Upper lobe of left lung (tissue), 6 donors: Measurements from ENCODE around the gene UST. TPM values are rescaled to one million over a fixed set of nuclear protein-coding genes. Genes with fewer than 3 reads are reported as not detected.

Experiments
- ATAC-seq, 2 donors: fragments of 200-7000 bp; cut with Tn5 transposase; one replicate each; pipeline ENCODE4 v1.9.1; 2022; ENCODE audit warnings: mild to moderate bottlenecking in 2 of 2, moderate library complexity in 2 of 2; ENCODE audit not compliant: low FRiP score in 2 of 2
- DNase-seq, 2 donors: peaks; one replicate each; pipeline ENCODE4 v3.0.0-alpha.2; 2019 to 2020
- H3K27ac ChIP-seq, 4 donors: fragments of 200-600 bp; sonication (generic); one replicate each; pipeline ENCODE4 v1.5.1; 2016 to 2019
- H3K27me3 ChIP-seq, 4 donors: fragments of 200-600 bp; sonication (generic); one replicate each; pipeline ENCODE4 v1.5.1; 2017 to 2019
- H3K36me3 ChIP-seq, 4 donors: fragments of 200-600 bp; sonication (generic); one replicate each; pipeline ENCODE4 v1.5.1; 2016 to 2019
- H3K4me1 ChIP-seq, 4 donors: fragments of 200-600 bp; sonication (generic); one replicate each; pipeline ENCODE4 v1.5.1; 2018 to 2019
- H3K4me3 ChIP-seq, 4 donors: fragments of 200-600 bp; sonication (generic); one replicate each; pipeline ENCODE4 v1.5.1; 2017 to 2019; ENCODE audit warnings: mild to moderate bottlenecking in 2 of 4, moderate library complexity in 1 of 4
- H3K9me3 ChIP-seq, 4 donors: fragments of 200-600 bp; sonication (generic); one replicate each; pipeline ENCODE4 v1.5.1; 2018 to 2019
- EP300 ChIP-seq, 4 donors: sonication (generic); formaldehyde crosslinking; IDR thresholded peaks; one replicate each; pipeline ENCODE4 v1.5.1; 2017; ENCODE audit warnings: antibody characterized with exemption in 4 of 4, control low read depth in 2 of 4
- POLR2A ChIP-seq, 4 donors: fragments of 450-650 bp; IDR thresholded peaks; one replicate each; pipeline ENCODE4 v1.5.1; 2016 to 2017; ENCODE audit warnings: antibody characterized with exemption in 4 of 4, mild to moderate bottlenecking in 2 of 4
- POLR2AphosphoS5 ChIP-seq, 2 donors: sonication (generic); formaldehyde crosslinking; IDR thresholded peaks; one replicate each; pipeline ENCODE4 v1.5.1; 2017; ENCODE audit warnings: antibody characterized with exemption in 2 of 2
- WGBS, 2 donors: methylation state at CpG; one replicate each; pipeline ENCODE4 v1.1.5; 2017 to 2018; 5-methylcytosine and 5-hydroxymethylcytosine counted together
- total RNA-seq, 6 donors: library from RNA; depleted of rRNA in 4 of 6; stranded (reverse); fragments of >200 nt in 4 of 6; gene quantifications; one replicate each; pipeline versions ENCODE4 v1.1.0 to v1.2.1, GENCODE V29; 2016 to 2021
- TF ChIP-seq, protein P1 (sequence below), 6 experiments: fragments of 450-650 bp in 4 of 6; fragments of 200-600 bp in 2 of 6; sonication (generic) in 2 of 6; IDR thresholded peaks; one replicate each; pipeline ENCODE4 v1.5.1; 2016 to 2019; ENCODE audit warnings: antibody characterized with exemption in 6 of 6
- donor health status: DM: no; HTN: no; CAD: no; lungs with moderate emphysema.
- donor health status: DM: no; HTN: yes; CAD: no; lungs with severe emphysema.

Gene UST
- total RNA-seq, 6 donors from 2014 or later = 10.2 to 21.6 (median 14.2) TPM

DNA sequence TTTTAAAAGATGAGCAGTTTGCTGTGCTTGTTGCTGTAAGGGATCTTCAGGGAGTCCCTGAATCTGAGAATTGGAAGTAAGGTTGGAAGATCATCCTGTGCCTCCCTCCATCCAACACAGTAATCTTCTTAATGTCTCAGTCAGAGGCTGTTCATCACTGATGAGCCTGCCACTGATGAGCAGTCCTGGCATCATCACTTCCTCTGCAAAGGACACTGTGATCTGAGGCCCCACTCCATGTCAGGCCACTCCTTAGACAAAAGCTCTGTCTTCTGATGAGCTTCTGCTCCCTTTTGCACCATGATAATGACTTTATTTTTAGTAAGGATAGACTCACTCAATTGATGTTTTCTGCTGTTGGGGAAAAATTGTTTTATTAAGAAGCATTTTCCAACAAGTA is 121.0 kb downstream of the UST start:
- Histone ChIP-seq H3K9me3 (no peaks in the 10 kb centered on the region), H3K4me3 (no peak overlapping the region), H3K27me3 (no peaks in the 10 kb centered on the region), H3K36me3 (no peaks in the 10 kb centered on the region), H3K4me1 (no peaks in the 10 kb centered on the region), H3K27ac (no peak overlapping the region)
- DNase-seq = no peak
- TF ChIP-seq POLR2AphosphoS5 (IDR thresholded peaks at IDR 0.05) (no peak), POLR2A (IDR thresholded peaks at IDR 0.05) (no peak), EP300 (IDR thresholded peaks at IDR 0.05) (no peak)
- TF ChIP-seq, protein P1, sequence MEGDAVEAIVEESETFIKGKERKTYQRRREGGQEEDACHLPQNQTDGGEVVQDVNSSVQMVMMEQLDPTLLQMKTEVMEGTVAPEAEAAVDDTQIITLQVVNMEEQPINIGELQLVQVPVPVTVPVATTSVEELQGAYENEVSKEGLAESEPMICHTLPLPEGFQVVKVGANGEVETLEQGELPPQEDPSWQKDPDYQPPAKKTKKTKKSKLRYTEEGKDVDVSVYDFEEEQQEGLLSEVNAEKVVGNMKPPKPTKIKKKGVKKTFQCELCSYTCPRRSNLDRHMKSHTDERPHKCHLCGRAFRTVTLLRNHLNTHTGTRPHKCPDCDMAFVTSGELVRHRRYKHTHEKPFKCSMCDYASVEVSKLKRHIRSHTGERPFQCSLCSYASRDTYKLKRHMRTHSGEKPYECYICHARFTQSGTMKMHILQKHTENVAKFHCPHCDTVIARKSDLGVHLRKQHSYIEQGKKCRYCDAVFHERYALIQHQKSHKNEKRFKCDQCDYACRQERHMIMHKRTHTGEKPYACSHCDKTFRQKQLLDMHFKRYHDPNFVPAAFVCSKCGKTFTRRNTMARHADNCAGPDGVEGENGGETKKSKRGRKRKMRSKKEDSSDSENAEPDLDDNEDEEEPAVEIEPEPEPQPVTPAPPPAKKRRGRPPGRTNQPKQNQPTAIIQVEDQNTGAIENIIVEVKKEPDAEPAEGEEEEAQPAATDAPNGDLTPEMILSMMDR (IDR thresholded peaks at IDR 0.05) = no peak
- ATAC-seq = no peak

DNA sequence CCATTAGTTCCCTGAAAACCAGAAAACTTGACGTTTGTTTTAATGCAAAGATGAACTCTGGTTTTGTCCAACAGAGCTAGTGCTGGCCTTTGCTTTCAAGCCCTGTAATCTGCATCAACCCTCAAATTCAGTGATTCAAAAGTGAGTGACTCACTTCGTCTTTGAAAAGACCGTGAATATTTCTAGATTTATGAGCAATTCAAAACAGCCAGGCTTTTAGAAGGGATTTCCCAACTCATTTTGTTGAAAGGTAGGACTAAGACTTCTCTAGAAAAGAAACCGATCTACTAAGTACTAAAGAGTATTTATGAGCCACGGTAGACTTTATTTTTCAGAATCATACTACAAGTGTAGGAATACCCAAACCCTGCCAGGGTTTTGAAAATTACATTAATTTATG is 121.5 kb downstream of the UST start:
- TF ChIP-seq POLR2AphosphoS5 (IDR thresholded peaks at IDR 0.05) (no peak), POLR2A (IDR thresholded peaks at IDR 0.05) (no peak), EP300 (IDR thresholded peaks at IDR 0.05) (no peak)
- TF ChIP-seq, protein P1 (IDR thresholded peaks at IDR 0.05) = no peak
- H3K4me3 ChIP-seq = no peak overlapping the region
- ATAC-seq (no peak), DNase-seq (no peak)
- no peak overlapping the region for H3K27ac ChIP-seq
- H3K4me1 ChIP-seq = no peaks in the 10 kb centered on the region
- no peaks in the 10 kb centered on the region for H3K27me3 ChIP-seq
- WGBS, 2 donors = 93 to 97% methylated on average over 5 of the region's 5 CpGs
- no peaks in the 10 kb centered on the region for H3K9me3 ChIP-seq
- no peaks in the 10 kb centered on the region for H3K36me3 ChIP-seq

DNA sequence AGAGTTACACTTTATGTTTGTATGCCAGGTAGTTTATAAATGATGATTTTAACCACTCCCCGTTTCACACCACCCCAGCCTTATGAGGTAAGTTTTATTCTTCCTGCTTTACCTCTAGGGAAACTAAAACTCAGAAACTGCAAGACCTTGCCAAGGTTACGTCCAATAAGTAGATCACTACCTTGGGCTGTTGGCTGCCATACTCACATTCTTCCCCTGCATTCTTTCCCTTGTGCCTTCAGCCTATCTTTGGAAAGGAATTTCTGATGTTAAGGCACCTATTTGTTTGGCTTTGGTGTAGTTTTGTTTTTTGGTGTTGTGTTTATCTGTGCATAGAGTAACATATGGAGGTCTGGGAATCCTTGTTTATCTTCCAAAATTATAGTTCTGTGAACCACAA is 122.1 kb downstream of the UST start:
- Histone ChIP-seq H3K36me3 (no peaks in the 10 kb centered on the region), H3K4me3 (no peak overlapping the region), H3K27me3 (no peaks in the 10 kb centered on the region), H3K27ac (no peak overlapping the region), H3K9me3 (no peaks in the 10 kb centered on the region), H3K4me1 (no peaks in the 10 kb centered on the region)
- no peak for ATAC-seq
- no peak for TF ChIP-seq POLR2AphosphoS5 (IDR thresholded peaks at IDR 0.05)
- DNase-seq = no peak
- WGBS, 2 donors = 90 to 91% methylated on average over 2 of the region's 2 CpGs

DNA sequence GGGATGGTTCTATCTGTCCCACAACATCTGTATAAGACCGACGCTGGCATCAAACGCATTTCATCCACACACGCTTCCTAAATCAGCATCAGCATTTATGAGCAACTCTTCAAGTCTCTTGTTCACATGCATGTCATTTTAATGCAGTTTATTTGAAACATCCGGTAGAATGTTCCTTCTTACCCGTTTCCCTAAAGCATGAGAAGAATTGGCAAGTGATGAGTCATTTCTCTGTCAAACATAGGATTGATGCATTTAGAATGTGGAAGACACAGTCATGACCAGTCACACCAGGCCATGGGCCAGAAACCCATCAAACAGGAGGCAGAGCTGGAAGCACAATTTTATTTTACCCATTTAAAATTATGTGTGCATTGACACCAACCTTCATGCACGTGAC is 122.8 kb downstream of the UST start:
- WGBS, 2 donors = 78 to 79% methylated on average over 7 of the region's 7 CpGs
- H3K27ac ChIP-seq = no peak overlapping the region
- H3K9me3 ChIP-seq = no peaks in the 10 kb centered on the region
- no peaks in the 10 kb centered on the region for H3K27me3 ChIP-seq
- H3K4me1 ChIP-seq = no peaks in the 10 kb centered on the region
- no peak for TF ChIP-seq POLR2AphosphoS5 (IDR thresholded peaks at IDR 0.05)
- TF ChIP-seq, protein P1 (IDR thresholded peaks at IDR 0.05) = no peak
- no peak for TF ChIP-seq POLR2A (IDR thresholded peaks at IDR 0.05)
- no peak for TF ChIP-seq EP300 (IDR thresholded peaks at IDR 0.05)
- no peaks in the 10 kb centered on the region for H3K36me3 ChIP-seq
- no peak for ATAC-seq
- H3K4me3 ChIP-seq = no peak overlapping the region
- DNase-seq = no peak

GRCh38 chr6:148873154-148873553 is 126.3 kb downstream of the UST start:
- WGBS, 2 donors = 89 to 92% methylated on average over 4 of the region's 4 CpGs
- Histone ChIP-seq H3K9me3 (no peaks in the 10 kb centered on the region), H3K27ac (no peak overlapping the region), H3K36me3 (no peaks in the 10 kb centered on the region), H3K27me3 (no peaks in the 10 kb centered on the region), H3K4me3 (no peak overlapping the region), H3K4me1 (no peaks in the 10 kb centered on the region)
- DNase-seq = no peak
- TF ChIP-seq EP300 (IDR thresholded peaks at IDR 0.05) = no peak
- no peak for TF ChIP-seq POLR2AphosphoS5 (IDR thresholded peaks at IDR 0.05)
- no peak for TF ChIP-seq POLR2A (IDR thresholded peaks at IDR 0.05)
- TF ChIP-seq, protein P1 (IDR thresholded peaks at IDR 0.05) = no peak
- ATAC-seq = no peak
